SK-N-SH (cell line): Measurements from ENCODE around the gene TMEM120B. TPM values are rescaled to one million over a fixed set of nuclear protein-coding genes. Genes with fewer than 3 reads are reported as not detected.

ENCODE experiments used
- CTCF ChIA-PET: fragments of 300-600, 350-600 bp; formaldehyde crosslinking; extraction: SDS; loops from one replicate; lab custom pipeline; 2021; lab: Yijun Ruan, JAX
- POLR2A ChIA-PET: fragments of 350-600 bp; sonication (Branson Sonifier 250); formaldehyde crosslinking; extraction: SDS; loops from one replicate; lab custom pipeline; 2020; ENCODE audit warnings: antibody characterized with exemption, inconsistent platforms; lab: Yijun Ruan, JAX
- DNase-seq: peaks from one replicate; pipeline ENCODE4 v3.0.0; 2012
- H2AFZ ChIP-seq: fragments of 200-600 bp; sonication (generic); 2 replicates; pipeline ENCODE4 v1.8.1; 2016; ENCODE audit warnings: antibody characterized with exemption, mild to moderate bottlenecking, low read depth
- H3F3A ChIP-seq: fragments of 200-600 bp; sonication (generic); replicated peaks from 2 replicates; pipeline ENCODE3; 2016; ENCODE audit warnings: antibody characterized with exemption, mild to moderate bottlenecking; ENCODE audit not compliant: insufficient read depth
- H3K27ac ChIP-seq, 2 experiments: fragments of 200-500 bp in 1 of 2; fragments of 200-600 bp in 1 of 2; sonication (Bioruptor generic) in 1 of 2; sonication (generic), shearing (Covaris generic) in 1 of 2; 2 replicates each; pipeline versions ENCODE4 v1.5.1 to v1.6.1; 2014 to 2016; ENCODE audit warnings: low read depth in 2 of 2, inconsistent platforms in 1 of 2, low read length in 1 of 2, mild to moderate bottlenecking in 1 of 2, mixed read lengths in 1 of 2
- H3K27me3 ChIP-seq: fragments of 200-600 bp; sonication (generic), shearing (Covaris generic); 2 replicates; pipeline ENCODE4 v1.6.1; 2016; ENCODE audit warnings: mixed run types; ENCODE audit not compliant: insufficient read depth
- H3K36me3 ChIP-seq, 2 experiments: fragments of 200-500 bp in 1 of 2; fragments of 200-600 bp in 1 of 2; sonication (Bioruptor generic) in 1 of 2; sonication (generic) in 1 of 2; replicated peaks in 1 of 2; 2 replicates each; pipeline versions ENCODE3 to v1.5.1; 2014 to 2016; ENCODE audit warnings: low read length in 1 of 2, mild to moderate bottlenecking in 1 of 2; ENCODE audit not compliant: insufficient read depth in 2 of 2, control insufficient read depth in 1 of 2
- H3K4me1 ChIP-seq, 2 experiments: fragments of 200-500 bp in 1 of 2; fragments of 200-600 bp in 1 of 2; sonication (Bioruptor generic) in 1 of 2; sonication (generic), shearing (Covaris generic) in 1 of 2; 2 replicates each; pipeline versions ENCODE4 v1.5.1 to v1.6.1; 2014 to 2016; ENCODE audit warnings: low read depth in 1 of 2, low read length in 1 of 2, mixed run types in 1 of 2; ENCODE audit not compliant: insufficient read depth in 2 of 2, control insufficient read depth in 1 of 2
- H3K4me2 ChIP-seq: fragments of 200-600 bp; sonication (generic), shearing (Covaris generic); 2 replicates; pipeline ENCODE4 v1.6.1; 2017; ENCODE audit warnings: mixed run types
- H3K4me3 ChIP-seq, 2 experiments: fragments of 200-500 bp in 1 of 2; fragments of 200-600 bp in 1 of 2; sonication (Bioruptor generic) in 1 of 2; sonication (generic), shearing (Covaris generic) in 1 of 2; 2 replicates each; pipeline versions ENCODE4 v1.5.1 to v1.8.1; 2014 to 2016; ENCODE audit warnings: low read depth in 2 of 2, inconsistent platforms in 1 of 2, low read length in 1 of 2, mild to moderate bottlenecking in 1 of 2, mixed read lengths in 1 of 2, moderate library complexity in 1 of 2
- H3K79me2 ChIP-seq: fragments of 200-600 bp; sonication (generic); 2 replicates; pipeline ENCODE4 v1.8.1; 2017; ENCODE audit warnings: mild to moderate bottlenecking; ENCODE audit not compliant: insufficient read depth
- H3K9ac ChIP-seq: fragments of 200-600 bp; sonication (generic); 2 replicates; pipeline ENCODE4 v1.6.1; 2017; ENCODE audit warnings: mixed run types
- H3K9me2 ChIP-seq: fragments of 200-600 bp; sonication (generic); 2 replicates; pipeline ENCODE4 v1.6.1; 2017; ENCODE audit warnings: mixed run types
- H3K9me3 ChIP-seq: fragments of 200-600 bp; sonication (generic); 2 replicates; pipeline ENCODE4 v1.6.1; 2017; ENCODE audit warnings: mixed run types, mild to moderate bottlenecking, moderate library complexity
- H4K20me1 ChIP-seq: fragments of 200-600 bp; sonication (generic); 2 replicates; pipeline ENCODE4 v1.6.1; 2017; ENCODE audit warnings: mild to moderate bottlenecking, mixed run types; ENCODE audit not compliant: insufficient read depth
- CHD2 ChIP-seq: fragments of 150-350 bp; IDR thresholded peaks from 2 replicates; pipeline ENCODE4 v1.6.1; 2018; ENCODE audit warnings: low read length; ENCODE audit not compliant: partially characterized antibody
- EP300 ChIP-seq, 2 experiments: IDR thresholded peaks; 2 replicates each; pipeline versions ENCODE4 v1.4.0 to v1.6.1; 2012; ENCODE audit warnings: borderline replicate concordance in 1 of 2, low read depth in 1 of 2, low read length in 1 of 2
- EZH2phosphoT487 ChIP-seq: fragments of 200-600 bp; sonication (generic); IDR thresholded peaks from 2 replicates; pipeline ENCODE4 v1.6.1; 2017; ENCODE audit warnings: low read depth, mixed run types, mild to moderate bottlenecking, antibody characterized with exemption, moderate library complexity, borderline replicate concordance
- FOSL2 ChIP-seq: IDR thresholded peaks from 2 replicates; pipeline ENCODE4 v1.4.0; 2012; ENCODE audit warnings: low read depth, mild to moderate bottlenecking, moderate library complexity, borderline replicate concordance
- FOXM1 ChIP-seq: IDR thresholded peaks from 2 replicates; pipeline ENCODE4 v1.4.0; 2012; ENCODE audit warnings: low read depth, mild to moderate bottlenecking
- GATA2 ChIP-seq: sonication (generic); formaldehyde crosslinking; IDR thresholded peaks from 2 replicates; pipeline ENCODE4 v1.5.0; 2020; ENCODE audit warnings: mild to moderate bottlenecking, missing genetic modification reagents
- MEF2A ChIP-seq: IDR thresholded peaks from 2 replicates; pipeline ENCODE4 v1.4.0; 2012; ENCODE audit warnings: low read depth, borderline replicate concordance
- NFIC ChIP-seq: IDR thresholded peaks from 2 replicates; pipeline ENCODE4 v1.4.0; 2012; ENCODE audit warnings: borderline replicate concordance
- RCOR1 ChIP-seq: fragments of 150-350 bp; IDR thresholded peaks from 2 replicates; pipeline ENCODE4 v1.6.1; 2017; ENCODE audit warnings: antibody characterized with exemption, low read length
- RFX5 ChIP-seq: IDR thresholded peaks from 2 replicates; pipeline ENCODE4 v1.6.1; 2012; ENCODE audit warnings: mild to moderate bottlenecking, improper control_type of control experiment, low read length
- SIN3A ChIP-seq: IDR thresholded peaks from 2 replicates; pipeline ENCODE4 v1.6.1; 2012; ENCODE audit warnings: low read depth, mild to moderate bottlenecking, low read length, moderate library complexity, borderline replicate concordance
- SMC3 ChIP-seq: IDR thresholded peaks from 2 replicates; pipeline ENCODE4 v1.6.1; 2012; ENCODE audit warnings: low read depth, low read length, improper control_type of control experiment
- TAF1 ChIP-seq: IDR thresholded peaks from 2 replicates; pipeline ENCODE4 v1.6.1; 2012; ENCODE audit warnings: low read depth, mild to moderate bottlenecking, low read length, moderate library complexity, borderline replicate concordance
- TCF12 ChIP-seq: IDR thresholded peaks from 2 replicates; pipeline ENCODE4 v1.4.0; 2012
- TEAD4 ChIP-seq: IDR thresholded peaks from 2 replicates; pipeline ENCODE4 v1.4.0; 2012; ENCODE audit warnings: mild to moderate bottlenecking, borderline replicate concordance; ENCODE audit not compliant: insufficient read depth
- USF1 ChIP-seq: IDR thresholded peaks from 2 replicates; pipeline ENCODE4 v1.4.0; 2012; ENCODE audit warnings: low read depth, borderline replicate concordance
- ZBTB33 ChIP-seq: IDR thresholded peaks from 2 replicates; pipeline ENCODE4 v1.4.0; 2012; ENCODE audit warnings: low read depth, borderline replicate concordance
- WGBS: methylation state at CpG from one replicate; pipeline ENCODE4 v1.1.6; 2017; ENCODE audit warnings: low lambda C conversion rate; 5-methylcytosine and 5-hydroxymethylcytosine counted together
- polyA plus RNA-seq, 3 experiments: library from polyadenylated mRNA; depleted of rRNA; stranded (reverse); fragments of >200 nt; gene quantifications; 2 replicates each; pipeline ENCODE4 v1.2.3, GENCODE V29; 2012
- TF ChIP-seq, protein P1 (sequence below): IDR thresholded peaks from 2 replicates; pipeline ENCODE4; 2012

TMEM120B gene
- polyA plus RNA-seq, 1 of the 3 experiments (the other 2 are of a cell fraction): 15.4 TPM

GRCh38 chr12:121812921-121813896 is 100.7 kb downstream of the TMEM120B start:
- H3K4me3 ChIP-seq: peak overlapping the region in 1 of 2 experiments; percentile 93; a peak in 3 of 4 replicates
- H3K27ac ChIP-seq: no peak overlapping the region
- peaks cover 49 to 58% of the 10 kb centered on the region in 2 experiments for H3K36me3 ChIP-seq
- H4K20me1 ChIP-seq: peaks cover 41% of the 10 kb centered on the region
- H3F3A ChIP-seq: peaks cover 18% of the 10 kb centered on the region
- TF ChIP-seq FOSL2 (no peak), NFIC (no peak), RCOR1 (no peak), USF1 (no peak), RFX5 (no peak), CHD2 (no peak), FOXM1 (no peak), ZBTB33 (no peak), TEAD4 (no peak), GATA2 (CRISPR knock-in tag) (no peak), SMC3 (no peak), MEF2A (no peak), EZH2phosphoT487 (no peak), TCF12 (no peak), EP300 (IDR thresholded peaks at IDR 0.05; ENCODE audit: borderline replicate concordance in 1 of 2, low read depth in 1 of 2, low read length in 1 of 2) (no peak), SIN3A (no peak), TAF1 (no peak)
- TF ChIP-seq, protein P1, sequence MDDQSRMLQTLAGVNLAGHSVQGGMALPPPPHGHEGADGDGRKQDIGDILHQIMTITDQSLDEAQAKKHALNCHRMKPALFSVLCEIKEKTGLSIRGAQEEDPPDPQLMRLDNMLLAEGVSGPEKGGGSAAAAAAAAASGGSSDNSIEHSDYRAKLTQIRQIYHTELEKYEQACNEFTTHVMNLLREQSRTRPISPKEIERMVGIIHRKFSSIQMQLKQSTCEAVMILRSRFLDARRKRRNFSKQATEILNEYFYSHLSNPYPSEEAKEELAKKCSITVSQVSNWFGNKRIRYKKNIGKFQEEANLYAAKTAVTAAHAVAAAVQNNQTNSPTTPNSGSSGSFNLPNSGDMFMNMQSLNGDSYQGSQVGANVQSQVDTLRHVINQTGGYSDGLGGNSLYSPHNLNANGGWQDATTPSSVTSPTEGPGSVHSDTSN: no peak
- TF ChIP-seq, all 33 proteins: peak for 0
- Histone ChIP-seq H3K27me3 (no peaks in the 10 kb centered on the region), H3K4me1 (peaks cover 17 to 18% of the 10 kb centered on the region in 2 experiments; a peak in 2 of 4 replicates), H3K9ac (no peak overlapping the region), H2AFZ (no peak overlapping the region), H3K4me2 (peak overlapping the region; percentile 97), H3K9me2 (no peaks in the 10 kb centered on the region), H3K79me2 (peaks cover 72% of the 10 kb centered on the region), H3K9me3 (no peaks in the 10 kb centered on the region)
- POLR2A ChIA-PET: no interaction called here
- DNase-seq: no peak
- WGBS: 82% methylated on average over 25 of the region's 25 CpGs
- CTCF ChIA-PET: interaction anchor here (0.8 to 18.3 kb wide), 12 partner anchors 9 to 115 kb away, joined by 3 to 675 read pairs (median 12); partner anchors contain the start of genes PSMD9, RHOF and SETD1B
